ENCODE data around the gene TMEM237. TPM values are rescaled to one million over a fixed set of nuclear protein-coding genes. Genes with fewer than 3 reads are reported as not detected.

TMEM237 gene
- total RNA-seq, 1 experiment from 2014 or later = 30.6 TPM

- no peak overlapping the region for H3K27ac ChIP-seq (ENCODE audit: low read length)
- DNase-seq (ENCODE audit: low read depth, low spot score) = no peak
- intact Hi-C loops (cut with micrococcal nuclease; ENCODE audit: unreplicated experiment) = loop anchor here (10.0 kb wide), 1 partner anchor 387 kb away; no protein-coding TSS in a partner anchor
Measured at GRCh38 chr2:201621293-201621999, 21.9 kb downstream of the TMEM237 start.

More at GRCh38 chr2:201621293-201621999, 21.9 kb downstream of the TMEM237 start:
- TF ChIP-seq SIN3A (IDR thresholded peaks at IDR 0.05; ENCODE audit: borderline replicate concordance, insufficient read depth, low read depth, low read length) (no peak), CTCF (IDR thresholded peaks at IDR 0.05) (no peak), POLR2AphosphoS5 (IDR thresholded peaks at IDR 0.05; ENCODE audit: low read depth, low read length) (no peak), REST (IDR thresholded peaks at IDR 0.05; ENCODE audit: insufficient read depth in 1 of 2, low read depth in 2 of 2, low read length in 1 of 2) (no peak), TCF7L2 (IDR thresholded peaks at IDR 0.05; ENCODE audit: low read depth, low read length) (no peak)
- in situ Hi-C loops (cut with HindIII; ENCODE audit: low pct_unique_long_range_greater_than_20kb, low sequenced_read_pairs) = no loop called here
- Histone ChIP-seq H3K36me3 (ENCODE audit: control insufficient read depth, insufficient read depth, low read length) (0 out of 2 replicates have a peak, but pooled peaks cover 4% of the 10 kb centered on the region), H3K4me3 (ENCODE audit: low read depth in 2 of 2, low read length in 2 of 2) (no peak overlapping the region), H3K4me1 (ENCODE audit: control insufficient read depth, insufficient read depth, low read length) (no peaks in the 10 kb centered on the region), H3K27me3 (ENCODE audit: control insufficient read depth, insufficient read depth, low read length) (no peaks in the 10 kb centered on the region), H3K9me3 (ENCODE audit: control insufficient read depth, insufficient read depth, low read depth, low read length) (no peaks in the 10 kb centered on the region)
- ChIA-PET CTCF (no interaction called here), POLR2A (no interaction called here)
- ATAC-seq = no peak
- no TSS peak for BruUV-seq (replicated peaks)

Data from Panc1 (cell line).